RCC 7860 (cell line): Measurements from ENCODE around the gene GRPEL1.

Experiments
- DNase-seq: peaks from one replicate; pipeline ENCODE4 v3.0.0-alpha.2; 2015; ENCODE audit warnings: low spot score
- FAIRE-seq: peaks from 2 replicates; lab custom pipeline; 2012; peaks lifted over from hg19 to GRCh38; lab: Jason Lieb, UNC

GRPEL1 gene

DNA sequence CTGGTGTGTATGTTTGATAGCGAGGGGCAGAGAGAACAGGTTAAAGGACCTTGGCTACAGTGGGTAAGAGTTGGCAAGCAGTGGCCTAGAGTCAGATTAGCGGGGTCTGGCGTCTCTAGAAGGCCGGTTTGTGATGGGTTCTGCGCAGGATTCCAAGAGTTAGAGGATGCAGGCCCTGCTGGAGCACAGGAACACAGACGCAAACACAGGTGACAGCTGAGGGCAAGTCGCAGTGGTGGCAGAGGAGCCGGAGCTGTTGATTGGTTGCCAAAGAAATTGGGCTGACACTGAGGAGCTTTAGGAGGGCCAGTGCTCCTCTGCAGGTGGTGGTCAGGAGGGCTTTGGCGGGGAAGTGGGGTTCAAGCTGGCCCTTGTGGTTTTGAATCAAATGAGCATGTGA lies 20.9 kb downstream of the GRPEL1 start:
- DNase-seq (no peak), FAIRE-seq (no peak)

DNA sequence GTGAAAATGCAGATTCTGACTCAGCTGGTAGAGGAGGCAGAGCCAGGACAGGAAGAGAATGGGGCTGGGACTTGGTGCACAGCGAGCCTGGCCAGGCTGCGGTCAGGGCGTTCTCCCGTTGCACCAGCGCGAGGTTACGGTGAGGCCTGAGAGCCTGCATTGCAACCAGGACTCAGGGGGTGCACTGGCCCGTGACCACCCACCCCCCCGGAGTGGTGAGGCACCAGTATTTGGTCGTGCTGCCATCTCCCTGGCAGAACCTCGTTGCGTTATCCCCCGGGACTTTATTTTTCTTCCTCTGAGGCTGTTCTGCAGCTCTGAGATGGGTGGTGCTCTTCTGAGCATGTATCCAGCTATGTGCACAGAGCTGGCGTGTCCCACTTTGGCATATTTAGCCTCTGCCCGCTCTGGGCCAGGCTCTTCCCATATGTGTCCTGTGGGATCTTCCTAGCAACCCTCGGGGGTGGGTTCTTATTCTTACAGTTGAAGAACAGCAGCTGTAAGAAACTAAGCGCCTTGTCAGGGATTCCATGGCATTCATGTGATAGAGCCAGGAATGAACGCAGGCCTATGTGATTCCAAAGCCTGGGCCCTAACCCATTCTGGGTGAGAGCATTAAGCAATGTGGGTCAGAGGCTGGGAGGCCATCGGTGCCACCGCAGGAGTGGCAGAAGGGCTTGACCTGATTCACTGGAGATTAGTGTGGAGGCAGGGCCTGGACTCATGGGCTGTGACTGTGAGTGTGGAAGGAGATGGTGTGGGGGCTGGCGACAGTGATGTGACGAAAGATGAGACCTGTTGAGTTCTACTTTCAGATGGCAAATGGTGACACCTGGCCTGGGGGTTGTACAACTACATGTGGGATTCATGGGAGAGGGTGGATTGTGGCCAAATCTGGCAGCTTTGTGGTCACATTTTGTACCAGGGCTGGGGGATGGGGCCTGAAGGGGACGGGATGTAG lies 21.6 kb downstream of the GRPEL1 start:
- FAIRE-seq (peak; percentile 93), DNase-seq (peak; percentile 89)

DNA sequence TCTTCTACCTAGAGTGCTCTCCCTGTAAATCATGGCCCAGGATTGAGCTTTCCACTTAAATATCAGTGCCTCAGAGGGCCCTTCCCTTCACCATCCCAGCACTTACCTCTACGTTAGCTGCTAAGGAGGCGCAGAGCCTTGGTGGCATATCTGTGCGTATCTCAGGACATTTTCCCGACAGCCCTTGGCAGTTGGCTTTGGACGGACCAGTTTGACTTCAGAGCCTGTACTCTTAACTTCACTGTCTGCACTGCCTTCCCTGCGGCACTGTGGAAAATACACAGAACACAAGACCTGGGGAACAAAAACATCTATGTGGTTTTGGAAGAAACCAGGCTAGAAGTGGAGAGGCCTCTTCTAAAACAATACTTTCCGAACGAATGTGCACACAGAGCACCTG lies 22.3 kb downstream of the GRPEL1 start:
- DNase-seq: no peak
- FAIRE-seq: no peak

DNA sequence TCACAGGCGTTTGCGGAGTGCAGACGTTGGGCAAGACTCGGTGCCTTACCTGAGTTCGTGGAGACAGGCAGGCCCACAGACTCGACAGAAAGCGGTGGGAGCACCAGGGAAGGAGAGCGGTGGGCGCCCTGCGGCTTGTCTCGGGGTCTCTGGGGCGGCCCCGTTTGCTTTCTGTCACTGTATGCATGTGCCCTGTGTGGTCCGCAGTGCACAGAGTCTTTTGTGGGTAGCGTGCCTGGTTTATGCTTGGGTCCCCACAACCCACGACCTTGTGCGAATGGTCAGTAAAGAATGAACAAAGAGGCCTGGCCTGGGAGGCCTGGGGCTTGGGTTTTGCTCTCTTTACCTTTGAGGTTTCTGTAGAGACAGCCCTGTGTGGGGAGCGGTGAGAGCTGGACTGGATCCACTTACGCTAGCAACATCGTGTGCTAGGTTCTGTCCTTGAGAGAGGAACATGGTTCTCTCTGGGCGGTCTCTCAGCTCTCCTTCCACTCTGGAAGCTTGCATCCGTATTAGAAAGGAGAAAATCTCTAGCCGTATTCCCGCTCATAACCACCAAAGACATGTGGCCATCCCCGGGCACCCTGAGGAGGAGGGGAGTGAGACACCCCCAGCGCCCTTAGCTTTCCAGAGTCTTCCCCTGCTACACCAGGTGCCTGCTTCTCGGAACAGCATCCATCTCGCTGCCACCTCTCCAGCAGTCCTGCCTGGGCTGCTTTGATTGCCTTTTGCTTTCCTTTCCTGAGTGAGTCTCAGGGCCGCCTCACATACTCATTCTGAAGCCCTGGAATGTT lies 23.5 kb downstream of the GRPEL1 start:
- no peak for FAIRE-seq

DNA sequence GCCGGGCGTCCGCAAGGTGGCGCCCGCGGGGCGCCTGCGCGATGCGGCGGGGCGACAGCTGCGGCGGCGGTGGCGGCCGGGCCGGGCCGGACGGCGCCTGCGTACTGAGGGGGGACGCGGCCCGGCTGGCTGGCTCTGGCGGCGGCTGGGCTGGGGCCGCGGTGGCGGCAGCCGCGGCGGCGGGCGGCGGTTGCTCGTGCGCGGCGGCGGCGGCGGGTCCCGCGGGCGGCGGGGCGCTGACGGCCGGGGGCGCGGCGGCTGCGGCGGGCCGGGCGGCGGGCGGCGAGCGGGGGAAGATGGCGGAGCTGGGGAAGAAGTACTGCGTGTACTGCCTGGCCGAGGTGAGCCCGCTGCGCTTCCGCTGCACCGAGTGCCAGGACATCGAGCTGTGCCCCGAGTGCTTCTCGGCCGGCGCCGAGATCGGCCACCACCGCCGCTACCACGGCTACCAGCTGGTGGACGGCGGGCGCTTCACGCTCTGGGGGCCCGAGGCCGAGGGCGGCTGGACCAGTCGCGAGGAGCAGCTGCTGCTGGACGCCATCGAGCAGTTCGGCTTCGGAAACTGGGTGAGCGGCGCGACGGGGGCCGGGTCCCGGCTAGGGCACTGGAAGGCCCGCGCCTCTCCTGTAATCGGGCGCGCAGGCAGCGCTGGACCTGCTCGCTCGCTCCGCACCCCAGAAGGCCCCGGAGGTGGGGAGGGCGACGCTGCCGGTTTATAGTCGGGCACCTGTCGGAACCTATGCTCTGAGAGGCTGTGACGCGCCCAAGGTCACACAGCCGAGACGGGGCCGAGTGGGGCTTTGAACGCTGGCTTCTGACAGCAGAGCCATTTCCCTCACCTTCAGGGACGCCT lies 24.4 kb downstream of the GRPEL1 start, which contains the start of gene TADA2B:
Gene TADA2B, plus strand, starts transcription at position 89 of the 853 bp plus-strand sequence. Its CDS starts 208 bp downstream, at position 297.
- no peak for FAIRE-seq
- no peak for DNase-seq

More for the DNA sequence above, 23.5 kb downstream of the GRPEL1 start:
- no peak for DNase-seq

DNA sequence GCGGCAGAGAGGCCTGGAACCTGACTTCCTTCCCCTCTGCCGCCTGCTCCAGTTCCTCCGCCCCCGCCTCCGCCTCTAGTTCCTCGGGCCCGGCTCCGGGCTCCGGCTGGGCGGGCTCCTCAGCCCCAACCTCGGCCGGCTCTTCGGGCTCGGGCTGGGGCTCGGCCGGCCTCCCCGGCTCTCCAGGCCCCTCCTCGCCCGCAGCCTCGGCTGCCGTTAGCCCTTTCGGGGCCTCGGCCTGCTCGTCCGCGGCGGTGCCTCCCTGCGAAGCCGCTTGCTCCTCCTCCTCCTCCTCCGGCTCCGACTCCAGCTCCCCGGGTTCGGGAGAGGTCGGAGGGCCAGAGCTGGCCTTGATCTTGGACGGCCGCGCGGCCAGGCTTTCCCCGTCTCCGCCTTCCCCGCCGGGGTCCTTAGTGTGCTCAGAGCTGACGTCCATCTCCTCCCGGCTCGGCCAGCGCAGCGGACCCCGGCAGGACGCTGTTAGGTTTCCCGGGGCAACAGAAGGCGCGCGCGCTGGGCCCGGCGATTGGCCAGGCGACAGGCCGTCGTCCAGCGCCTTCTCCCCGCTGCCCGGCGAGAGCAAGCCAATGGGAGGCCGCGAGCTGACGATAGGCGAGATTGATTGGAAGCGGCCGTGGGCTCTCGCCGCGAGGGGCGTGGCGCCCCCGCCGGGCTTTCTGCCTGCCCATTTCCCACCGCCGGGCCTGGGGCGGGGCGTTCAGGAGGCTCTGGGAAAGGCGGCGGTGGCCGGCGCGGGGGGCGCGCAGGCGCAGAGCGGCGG lies 25.2 kb downstream of the GRPEL1 start:
- DNase-seq: peak; percentile 97
- FAIRE-seq: peak; percentile 48

DNA sequence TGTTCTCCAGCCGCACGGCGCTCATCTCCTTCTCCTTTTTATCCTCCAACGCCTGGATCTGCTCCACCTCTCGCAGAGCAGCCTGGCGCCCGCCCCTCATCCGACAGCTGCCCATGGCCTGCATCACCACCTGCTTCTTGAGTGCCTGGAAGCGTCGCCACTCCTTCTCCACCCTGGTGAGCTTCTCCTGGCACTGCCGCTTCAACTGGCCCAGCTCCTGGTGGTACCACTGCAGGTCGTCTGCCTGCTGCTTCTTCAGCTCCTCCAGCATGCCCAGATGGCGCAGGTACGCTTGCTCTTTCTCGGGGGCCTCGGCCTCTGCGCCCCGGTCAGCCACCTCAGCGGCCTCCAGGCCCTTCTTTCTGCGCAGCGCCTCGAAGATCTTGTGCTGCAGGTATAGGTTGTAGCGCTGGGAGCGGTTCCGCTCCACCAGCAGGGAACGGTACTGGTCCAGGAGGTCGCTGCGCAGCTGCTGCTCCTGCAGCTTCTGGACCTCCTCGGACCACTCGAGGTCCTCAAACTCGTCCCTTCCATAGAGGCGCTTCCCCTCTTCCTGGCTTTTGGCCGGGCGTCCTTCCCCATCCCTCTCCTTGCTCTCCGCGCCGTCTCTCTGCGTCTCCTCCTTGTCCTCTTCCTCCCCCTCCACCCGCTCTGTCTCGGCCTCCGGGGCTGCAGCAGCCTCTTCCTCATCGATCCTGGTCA lies 25.9 kb downstream of the GRPEL1 start:
- FAIRE-seq (no peak), DNase-seq (no peak)

DNA sequence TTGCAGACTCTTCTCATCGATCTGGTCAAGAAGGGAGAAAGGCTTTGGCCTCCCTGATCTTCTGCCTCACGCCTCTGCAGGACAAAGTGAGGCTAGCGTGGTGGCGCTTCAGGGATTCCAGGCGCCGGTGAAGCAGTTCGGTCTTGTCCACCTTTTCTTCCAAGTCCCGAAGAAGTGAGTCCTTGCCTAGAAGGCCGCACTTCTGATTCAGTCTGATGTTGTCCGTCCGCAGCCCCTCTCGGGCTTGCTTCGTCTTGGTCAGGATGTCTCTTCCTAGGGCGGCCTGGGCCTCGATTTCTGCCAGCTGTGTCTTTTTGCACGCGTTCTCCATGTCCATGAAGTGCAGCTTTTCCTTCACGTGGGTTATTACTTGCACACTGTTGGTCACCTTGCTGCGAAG lies 26.6 kb downstream of the GRPEL1 start:
- FAIRE-seq (no peak), DNase-seq (no peak)

DNA sequence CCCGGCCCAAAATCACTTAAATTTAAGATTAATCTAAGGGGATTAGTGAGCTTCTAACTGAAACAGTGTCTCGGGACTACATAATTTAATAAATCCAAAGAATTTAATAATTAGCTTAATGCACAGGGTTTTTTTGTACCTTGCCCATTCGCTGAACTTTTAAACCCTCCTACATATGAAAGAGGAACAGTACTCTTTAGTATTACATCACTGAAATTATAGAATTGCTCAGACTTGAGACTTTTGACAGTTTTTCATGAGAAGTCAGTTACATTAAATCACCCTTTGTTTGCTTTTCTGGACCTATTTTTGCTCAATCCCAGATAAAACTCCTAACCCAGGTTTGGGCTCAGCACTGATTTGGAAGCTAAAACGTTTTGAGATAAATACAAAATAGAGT lies 27.1 kb downstream of the GRPEL1 start:
- DNase-seq: no peak
- FAIRE-seq: no peak

DNA sequence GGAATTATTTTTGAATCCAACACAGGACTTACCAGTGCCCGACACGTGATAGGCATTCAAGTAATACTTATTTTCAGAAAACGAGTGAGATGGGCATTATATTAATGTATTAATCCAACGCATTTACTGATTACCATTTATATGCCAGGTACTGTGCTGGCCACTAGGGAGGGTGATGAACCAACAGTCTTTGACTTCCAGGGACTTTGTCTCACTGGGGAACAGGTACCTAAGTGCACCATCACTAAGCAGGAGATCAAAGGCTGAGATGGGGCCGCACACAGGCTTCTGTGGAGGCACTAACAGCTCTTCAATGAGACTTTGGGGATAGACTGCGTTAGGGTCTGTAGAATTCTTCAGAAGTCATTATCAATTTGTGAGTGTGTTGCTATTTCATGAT lies 30.4 kb downstream of the GRPEL1 start:
- FAIRE-seq: no peak
- DNase-seq: no peak

DNA sequence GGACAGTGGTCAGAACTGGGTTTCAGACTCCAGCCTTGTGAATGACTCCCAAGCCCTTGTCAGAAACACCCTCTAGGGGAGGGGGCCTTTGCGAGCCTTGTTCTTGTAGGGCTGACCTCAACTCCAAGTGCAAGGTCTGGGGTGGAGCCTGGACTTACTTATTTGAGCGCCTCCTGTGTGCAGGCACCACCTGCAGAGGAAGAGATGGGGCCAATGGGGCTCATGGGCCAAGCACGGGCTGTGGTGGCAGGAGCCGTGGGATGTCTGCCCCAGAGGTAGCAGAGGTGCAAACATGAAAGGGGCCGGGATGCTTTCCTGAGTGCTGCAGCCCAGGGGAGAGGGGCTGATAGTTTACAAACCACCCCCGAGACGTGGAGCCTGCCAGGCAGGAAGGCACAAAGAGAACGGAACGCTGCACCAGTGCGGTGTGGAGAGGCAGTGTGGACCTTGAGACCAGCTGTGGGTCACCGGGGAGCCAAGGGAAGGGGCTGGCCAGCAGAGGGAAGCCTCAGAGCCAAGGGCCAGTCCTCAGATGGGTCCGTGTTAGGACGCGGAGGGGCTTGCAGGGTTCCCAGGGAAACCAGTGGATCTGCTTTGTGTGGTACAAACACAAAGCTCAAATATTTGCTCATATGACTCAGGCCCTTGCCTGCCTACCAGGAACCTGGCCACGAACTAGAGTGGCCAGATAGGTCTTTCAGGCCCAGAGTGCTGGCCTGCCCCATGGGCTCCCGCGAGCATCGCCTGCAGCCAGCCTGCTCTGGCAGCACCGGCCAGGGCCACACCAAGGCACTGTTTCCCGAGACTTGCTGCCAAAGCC lies 33.4 kb downstream of the GRPEL1 start:
- no peak for FAIRE-seq
- peak; percentile 72 for DNase-seq

DNA sequence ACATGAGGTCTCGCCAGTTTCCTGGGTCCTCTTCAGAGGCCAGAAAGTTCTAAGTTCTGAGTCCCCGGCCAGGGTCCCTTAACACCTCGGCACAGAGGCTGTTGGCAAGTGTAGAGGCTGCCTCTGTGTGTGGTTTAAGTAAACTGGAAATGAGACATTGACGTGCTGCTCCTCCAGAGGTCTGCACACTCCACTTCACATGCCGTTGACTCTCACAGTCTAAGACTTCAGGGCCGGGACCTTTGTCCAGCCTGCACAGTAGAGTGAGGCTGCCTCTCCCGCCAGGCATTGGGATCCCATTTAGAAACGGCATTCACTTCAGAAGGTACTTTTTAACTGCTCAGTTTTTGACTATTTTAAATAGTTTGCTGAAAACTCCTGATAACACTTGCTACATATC lies 35.3 kb downstream of the GRPEL1 start:
- DNase-seq (peak; percentile 45), FAIRE-seq (peak; percentile 78)

DNA sequence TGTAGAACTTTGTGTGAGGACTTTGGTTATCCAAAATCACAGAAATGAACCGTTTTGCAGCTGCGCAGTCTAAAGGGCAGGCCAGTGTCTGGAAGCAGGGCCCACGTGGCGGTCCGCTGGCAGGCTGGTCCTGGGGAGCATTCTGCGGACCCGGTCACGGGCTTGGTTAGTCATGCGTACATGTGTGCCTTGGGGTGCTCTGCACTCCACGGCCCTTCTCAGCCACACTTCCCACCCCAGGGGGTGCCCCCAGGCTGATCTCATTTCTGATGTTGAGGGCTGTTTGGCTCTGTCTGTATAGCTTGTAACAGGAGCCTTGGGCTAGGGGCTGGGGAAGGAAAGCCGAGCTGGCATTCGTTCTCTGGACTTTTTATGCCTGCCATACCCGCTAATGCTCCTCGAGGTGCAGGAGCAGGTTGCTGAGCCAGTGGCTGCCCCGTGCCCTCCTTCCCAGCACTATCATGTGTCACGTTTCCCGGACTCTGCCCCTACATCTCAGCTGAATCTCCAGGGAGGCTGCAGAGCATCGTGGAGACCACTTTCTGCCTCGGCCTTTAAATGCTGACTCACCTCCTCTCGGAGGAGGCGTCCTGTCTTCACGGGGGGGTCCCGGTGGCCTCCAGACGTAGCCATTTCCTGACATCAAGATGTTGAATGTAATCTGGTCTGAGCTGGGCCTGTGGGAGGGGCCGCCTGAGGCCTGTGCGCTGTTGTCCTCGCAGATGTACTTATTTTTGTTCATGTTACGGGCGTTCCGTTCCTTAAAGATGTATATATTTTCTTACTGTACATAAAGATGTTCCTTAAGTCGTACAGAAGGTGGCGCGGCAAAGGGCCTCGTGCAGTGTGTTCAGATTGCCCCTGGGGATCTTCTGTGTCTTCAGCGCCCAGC lies 36.1 kb downstream of the GRPEL1 start:
- DNase-seq: no peak
- no peak for FAIRE-seq

DNA sequence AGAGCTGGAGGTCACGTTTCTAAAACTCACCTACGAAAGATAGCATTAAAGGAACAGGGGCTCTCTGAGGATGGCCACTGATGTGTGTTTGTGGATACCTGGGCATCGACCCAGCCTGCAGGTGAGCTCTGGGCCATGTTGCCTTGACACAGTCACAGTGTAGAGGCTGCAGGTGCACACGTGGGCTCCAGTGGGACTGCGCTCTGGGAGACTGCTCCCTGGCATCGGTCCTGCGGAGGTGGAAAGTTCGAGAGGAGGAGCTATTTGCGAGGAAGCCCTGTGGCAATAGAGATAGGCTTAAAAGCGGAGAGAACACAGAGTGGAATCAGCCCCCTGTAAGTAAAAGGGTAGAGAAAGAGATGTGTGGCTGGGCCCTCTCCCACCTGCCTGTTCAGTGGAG lies 37.0 kb downstream of the GRPEL1 start:
- DNase-seq (no peak), FAIRE-seq (no peak)

DNA sequence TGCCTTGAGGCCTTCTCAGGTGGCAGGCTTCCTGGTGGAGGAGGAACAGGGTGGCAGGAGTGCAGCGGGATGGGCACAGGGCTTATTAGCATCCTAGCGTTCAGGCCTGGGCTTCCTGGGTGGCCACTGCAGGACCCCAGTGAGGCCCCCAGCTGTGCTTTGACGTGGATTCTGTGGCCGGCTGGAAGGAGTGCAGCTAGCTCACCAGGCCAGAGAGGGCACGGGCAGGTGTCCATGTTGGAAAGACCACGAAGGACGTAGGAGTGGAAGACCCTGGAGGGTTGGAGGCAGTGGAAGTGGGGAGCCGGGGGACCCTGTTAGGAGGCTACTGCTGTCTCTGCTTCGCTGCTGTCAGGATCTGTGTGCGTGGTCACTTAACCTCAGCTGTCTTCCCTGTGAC lies 37.9 kb downstream of the GRPEL1 start:
- FAIRE-seq (no peak), DNase-seq (no peak)

DNA sequence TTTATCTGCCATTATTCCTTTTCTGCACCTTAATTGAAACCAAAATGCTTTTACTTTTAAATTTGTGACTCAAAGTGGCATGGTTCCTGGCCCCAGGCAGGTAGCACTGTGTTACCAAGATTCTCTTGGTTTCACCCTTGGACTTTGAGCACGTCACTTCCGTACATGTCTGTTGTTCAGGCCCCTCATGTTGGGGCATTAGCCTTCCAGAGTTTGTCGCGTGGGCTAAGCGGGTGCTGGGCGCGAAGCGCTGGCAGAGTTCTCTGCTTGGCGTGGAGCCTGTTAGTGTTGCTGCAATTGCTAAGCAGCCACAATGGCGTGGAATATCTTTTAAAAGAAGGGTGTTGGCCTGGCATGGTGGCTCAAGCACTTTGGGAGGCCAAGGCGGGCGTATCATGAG lies 38.7 kb downstream of the GRPEL1 start:
- no peak for FAIRE-seq
- DNase-seq: no peak

DNA sequence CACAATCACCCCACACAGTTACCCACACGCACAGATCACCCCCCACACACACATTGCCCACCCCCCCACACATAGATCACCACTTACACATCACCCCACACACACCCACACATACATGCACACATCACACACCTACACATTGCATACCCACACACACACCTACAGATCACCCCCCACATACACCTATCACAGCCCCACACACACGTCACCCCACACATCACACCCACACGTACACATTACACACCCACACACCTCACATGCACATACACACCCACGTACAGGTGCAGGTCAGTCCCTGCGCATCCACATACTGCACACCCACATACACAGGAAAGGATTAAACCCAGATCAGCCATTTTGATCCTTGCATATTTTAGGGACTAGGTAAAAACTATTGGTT lies 40.0 kb downstream of the GRPEL1 start:
- DNase-seq (no peak), FAIRE-seq (no peak)

DNA sequence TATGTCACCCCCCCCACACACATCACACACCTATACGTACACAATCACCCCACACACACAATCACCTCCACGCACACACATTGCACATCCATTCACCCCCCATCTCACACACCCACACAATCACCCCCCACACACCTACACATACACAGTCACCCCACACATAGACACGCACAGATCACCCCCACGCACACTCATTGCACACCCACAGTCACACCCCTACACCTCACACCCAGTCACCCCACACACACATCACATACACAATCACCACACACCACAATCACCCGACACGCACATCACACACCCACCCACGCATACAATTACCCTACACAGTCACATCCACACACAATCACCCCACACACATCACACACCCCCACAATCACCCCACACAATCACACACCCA lies 40.6 kb downstream of the GRPEL1 start:
- FAIRE-seq: no peak
- no peak for DNase-seq
